ENCODE data around the gene RUNX3. TPM values are rescaled to one million over a fixed set of nuclear protein-coding genes. Genes with fewer than 3 reads are reported as not detected.

RUNX3 gene
- total RNA-seq, 1 experiment from 2014 or later, result 22.6 TPM

- H4K20me1 ChIP-seq (ENCODE audit: insufficient read depth), result no peaks in the 10 kb centered on the region
- H3K79me2 ChIP-seq (ENCODE audit: insufficient read depth, low read length), result no peaks in the 10 kb centered on the region
- peak overlapping the region; percentile 26; the same call in 1 of the 2 replicates for H3K4me2 ChIP-seq (ENCODE audit: low read length)
- no peak overlapping the region for H3K27ac ChIP-seq (ENCODE audit: low read depth, low read length)
- CTCF ChIA-PET, result no interaction called here
- H3K4me3 ChIP-seq (replicated peaks in 1 of 2; ENCODE audit: low read depth in 1 of 2, low read length in 2 of 2), result no peak overlapping the region
- ATAC-seq (no peak), DNase-seq (ENCODE audit: low read depth, low spot score) (no peak)
- no peak for TF ChIP-seq SRF (IDR thresholded peaks at IDR 0.05; ENCODE audit: low read depth)
- TF ChIP-seq, protein P1, sequence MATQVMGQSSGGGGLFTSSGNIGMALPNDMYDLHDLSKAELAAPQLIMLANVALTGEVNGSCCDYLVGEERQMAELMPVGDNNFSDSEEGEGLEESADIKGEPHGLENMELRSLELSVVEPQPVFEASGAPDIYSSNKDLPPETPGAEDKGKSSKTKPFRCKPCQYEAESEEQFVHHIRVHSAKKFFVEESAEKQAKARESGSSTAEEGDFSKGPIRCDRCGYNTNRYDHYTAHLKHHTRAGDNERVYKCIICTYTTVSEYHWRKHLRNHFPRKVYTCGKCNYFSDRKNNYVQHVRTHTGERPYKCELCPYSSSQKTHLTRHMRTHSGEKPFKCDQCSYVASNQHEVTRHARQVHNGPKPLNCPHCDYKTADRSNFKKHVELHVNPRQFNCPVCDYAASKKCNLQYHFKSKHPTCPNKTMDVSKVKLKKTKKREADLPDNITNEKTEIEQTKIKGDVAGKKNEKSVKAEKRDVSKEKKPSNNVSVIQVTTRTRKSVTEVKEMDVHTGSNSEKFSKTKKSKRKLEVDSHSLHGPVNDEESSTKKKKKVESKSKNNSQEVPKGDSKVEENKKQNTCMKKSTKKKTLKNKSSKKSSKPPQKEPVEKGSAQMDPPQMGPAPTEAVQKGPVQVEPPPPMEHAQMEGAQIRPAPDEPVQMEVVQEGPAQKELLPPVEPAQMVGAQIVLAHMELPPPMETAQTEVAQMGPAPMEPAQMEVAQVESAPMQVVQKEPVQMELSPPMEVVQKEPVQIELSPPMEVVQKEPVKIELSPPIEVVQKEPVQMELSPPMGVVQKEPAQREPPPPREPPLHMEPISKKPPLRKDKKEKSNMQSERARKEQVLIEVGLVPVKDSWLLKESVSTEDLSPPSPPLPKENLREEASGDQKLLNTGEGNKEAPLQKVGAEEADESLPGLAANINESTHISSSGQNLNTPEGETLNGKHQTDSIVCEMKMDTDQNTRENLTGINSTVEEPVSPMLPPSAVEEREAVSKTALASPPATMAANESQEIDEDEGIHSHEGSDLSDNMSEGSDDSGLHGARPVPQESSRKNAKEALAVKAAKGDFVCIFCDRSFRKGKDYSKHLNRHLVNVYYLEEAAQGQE (IDR thresholded peaks at IDR 0.05; ENCODE audit: low read depth), result no peak
- no peak for TF ChIP-seq CBX3 (IDR thresholded peaks at IDR 0.05; ENCODE audit: low read depth)
- TF ChIP-seq, protein P2, sequence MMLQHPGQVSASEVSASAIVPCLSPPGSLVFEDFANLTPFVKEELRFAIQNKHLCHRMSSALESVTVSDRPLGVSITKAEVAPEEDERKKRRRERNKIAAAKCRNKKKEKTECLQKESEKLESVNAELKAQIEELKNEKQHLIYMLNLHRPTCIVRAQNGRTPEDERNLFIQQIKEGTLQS (IDR thresholded peaks at IDR 0.05), result no peak
- no peak for TF ChIP-seq POLR2AphosphoS5 (IDR thresholded peaks at IDR 0.05; ENCODE audit: low read depth, low read length)
- TF ChIP-seq POLR2A (IDR thresholded peaks at IDR 0.05; ENCODE audit: borderline replicate concordance, extremely low read depth, insufficient read depth, insufficient read length), result no peak
- TF ChIP-seq JUND (IDR thresholded peaks at IDR 0.05), result no peak
- no peak for TF ChIP-seq ELF1 (IDR thresholded peaks at IDR 0.05; ENCODE audit: borderline replicate concordance, low read depth)
- no peak for TF ChIP-seq CEBPB (IDR thresholded peaks at IDR 0.05; ENCODE audit: low read depth)
- TF ChIP-seq ZNF274 (IDR thresholded peaks at IDR 0.05; ENCODE audit: low read depth, low read length), result no peak
- no peak for TF ChIP-seq EGR1 (IDR thresholded peaks at IDR 0.05; ENCODE audit: low read depth)
- no peak for TF ChIP-seq TCF7L2 (IDR thresholded peaks at IDR 0.05; ENCODE audit: borderline replicate concordance, extremely low read depth, insufficient read depth, insufficient read length)
- TF ChIP-seq CTCF (IDR thresholded peaks at IDR 0.05 in 2 of 3, conservative IDR thresholded peaks at IDR 0.05 in 1 of 3; ENCODE audit: borderline replicate concordance in 1 of 3, insufficient read depth in 1 of 3, low read depth in 2 of 3, low read length in 2 of 3), result no peak
- TF ChIP-seq SP1 (IDR thresholded peaks at IDR 0.05; ENCODE audit: low read depth), result no peak
- H3K27me3 ChIP-seq (ENCODE audit: insufficient read depth, low read length), result no peaks in the 10 kb centered on the region
- H3K36me3 ChIP-seq (ENCODE audit: control insufficient read depth in 1 of 2, insufficient read depth in 2 of 2, low read length in 2 of 2), result no peaks in the 10 kb centered on the region
- POLR2A ChIA-PET, result no interaction called here
- H2AFZ ChIP-seq (ENCODE audit: low read depth, low read length, poor library complexity, severe bottlenecking), result no peak overlapping the region
- H3K9me2 ChIP-seq (ENCODE audit: insufficient read depth), result no peaks in the 10 kb centered on the region
- H3K9me3 ChIP-seq (ENCODE audit: control insufficient read depth in 1 of 2, insufficient read depth in 1 of 2, low read depth in 1 of 2, low read length in 2 of 2), result no peaks in the 10 kb centered on the region
- RAD21 ChIA-PET (ENCODE audit: low non-redundant PET in 1 of 2, low total read pairs in 2 of 2, uncharacterized antibody in 2 of 2, unreplicated experiment in 2 of 2), result no interaction called here
- no TSS peak for BruUV-seq (replicated peaks)
- H3K4me1 ChIP-seq (ENCODE audit: control insufficient read depth in 1 of 2, insufficient read depth in 2 of 2, low read length in 2 of 2), result peaks cover 7 to 14% of the 10 kb centered on the region in 2 experiments; a peak in 2 of 4 replicates
- no peak overlapping the region for H3K9ac ChIP-seq (ENCODE audit: low read length)
- intact Hi-C loops (cut with micrococcal nuclease), result no loop called here
These were observed 65.7 kb downstream of the RUNX3 start for GRCh38 chr1:24864370-24864777.
